Vagina (tissue), 2 donors: ENCODE results near the gene ACOT13.

Experiments used
- CTCF ChIP-seq, 3 experiments: fragments of 450-650 bp in 2 of 3; fragments of 200-600 bp in 1 of 3; sonication (generic) in 1 of 3; IDR thresholded peaks; one replicate each; pipeline ENCODE4 v1.5.1; 2017 to 2019; ENCODE audit warnings: antibody characterized with exemption in 3 of 3, mild to moderate bottlenecking in 2 of 3, moderate library complexity in 2 of 3
- POLR2AphosphoS5 ChIP-seq, 2 donors: sonication (generic); formaldehyde crosslinking; IDR thresholded peaks; one replicate each; pipeline ENCODE4 v1.9.0; 2017; ENCODE audit warnings: antibody characterized with exemption in 2 of 2, mild to moderate bottlenecking in 2 of 2, low read depth in 1 of 2; ENCODE audit not compliant: insufficient read depth in 1 of 2

- TF ChIP-seq CTCF (IDR thresholded peaks at IDR 0.05), result no peak
- no peak for TF ChIP-seq POLR2AphosphoS5 (IDR thresholded peaks at IDR 0.05; ENCODE audit: insufficient read depth in 1 of 2, low read depth in 1 of 2)
Measured at GRCh38 chr6:24655215-24655614, 11.7 kb upstream of the ACOT13 start.
